Measurements from ENCODE around the gene RPP30.

Gene RPP30

GRCh38 chr10:90857635-90858460 is 13.9 kb upstream of the RPP30 start, which contains the start of gene HTR7:
TSS of gene HTR7 (minus strand) at chr10:90858039. CDS start at chr10:90857671, 368 bp downstream.
- DNase-seq (ENCODE audit: low read depth), result peak; percentile 54
- H3K4me3 ChIP-seq (ENCODE audit: low read depth, low read length), result peak within 1 kb of the TSS; percentile 73
- peak; percentile 42 for TF ChIP-seq CTCF (conservative IDR thresholded peaks at IDR 0.05; ENCODE audit: low read depth, low read length)

- TF ChIP-seq CTCF (conservative IDR thresholded peaks at IDR 0.05; ENCODE audit: low read depth, low read length), result no peak
- peak overlapping the region; percentile 73 for H3K4me3 ChIP-seq (ENCODE audit: low read depth, low read length)
- peak; percentile 5 for DNase-seq (ENCODE audit: low read depth)
Measured at GRCh38 chr10:90858461-90858968, 13.3 kb upstream of the RPP30 start.

- no peak overlapping the region for H3K4me3 ChIP-seq (ENCODE audit: low read depth, low read length)
- no peak for TF ChIP-seq CTCF (conservative IDR thresholded peaks at IDR 0.05; ENCODE audit: low read depth, low read length)
- peak; percentile 76 for DNase-seq (ENCODE audit: low read depth)
Measured at GRCh38 chr10:90859321-90859751, 12.4 kb upstream of the RPP30 start.

- no peak overlapping the region for H3K4me3 ChIP-seq (ENCODE audit: low read depth, low read length)
- no peak for DNase-seq (ENCODE audit: low read depth)
- no peak for TF ChIP-seq CTCF (conservative IDR thresholded peaks at IDR 0.05; ENCODE audit: low read depth, low read length)
Measured at GRCh38 chr10:90860790-90861189, 11.0 kb upstream of the RPP30 start.

GRCh38 chr10:90862908-90863514 is 8.8 kb upstream of the RPP30 start:
- DNase-seq (ENCODE audit: low read depth), result peak; percentile 73
- H3K4me3 ChIP-seq (ENCODE audit: low read depth, low read length), result no peak overlapping the region
- TF ChIP-seq CTCF (conservative IDR thresholded peaks at IDR 0.05; ENCODE audit: low read depth, low read length), result peak; percentile 78

GRCh38 chr10:90865401-90865800 is 6.4 kb upstream of the RPP30 start:
- DNase-seq (ENCODE audit: low read depth), result peak; percentile 71
- peak; percentile 52 for TF ChIP-seq CTCF (conservative IDR thresholded peaks at IDR 0.05; ENCODE audit: low read depth, low read length)
- H3K4me3 ChIP-seq (ENCODE audit: low read depth, low read length), result no peak overlapping the region
